ENCODE measurements around the gene IP6K2. TPM values are rescaled to one million over a fixed set of nuclear protein-coding genes. Genes with fewer than 3 reads are reported as not detected.
"Not testable (repeated sequence)": the region's sequence is repeated elsewhere in the genome, so short reads cannot be mapped to it uniquely, and the experiment has no call there.

IP6K2 gene, protein sequence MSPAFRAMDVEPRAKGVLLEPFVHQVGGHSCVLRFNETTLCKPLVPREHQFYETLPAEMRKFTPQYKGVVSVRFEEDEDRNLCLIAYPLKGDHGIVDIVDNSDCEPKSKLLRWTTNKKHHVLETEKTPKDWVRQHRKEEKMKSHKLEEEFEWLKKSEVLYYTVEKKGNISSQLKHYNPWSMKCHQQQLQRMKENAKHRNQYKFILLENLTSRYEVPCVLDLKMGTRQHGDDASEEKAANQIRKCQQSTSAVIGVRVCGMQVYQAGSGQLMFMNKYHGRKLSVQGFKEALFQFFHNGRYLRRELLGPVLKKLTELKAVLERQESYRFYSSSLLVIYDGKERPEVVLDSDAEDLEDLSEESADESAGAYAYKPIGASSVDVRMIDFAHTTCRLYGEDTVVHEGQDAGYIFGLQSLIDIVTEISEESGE
- total RNA-seq = 107 TPM
- 10 to 100 TPM; 54.0 to 58.6 (median 55.8) TPM for polyA plus RNA-seq

DNA sequence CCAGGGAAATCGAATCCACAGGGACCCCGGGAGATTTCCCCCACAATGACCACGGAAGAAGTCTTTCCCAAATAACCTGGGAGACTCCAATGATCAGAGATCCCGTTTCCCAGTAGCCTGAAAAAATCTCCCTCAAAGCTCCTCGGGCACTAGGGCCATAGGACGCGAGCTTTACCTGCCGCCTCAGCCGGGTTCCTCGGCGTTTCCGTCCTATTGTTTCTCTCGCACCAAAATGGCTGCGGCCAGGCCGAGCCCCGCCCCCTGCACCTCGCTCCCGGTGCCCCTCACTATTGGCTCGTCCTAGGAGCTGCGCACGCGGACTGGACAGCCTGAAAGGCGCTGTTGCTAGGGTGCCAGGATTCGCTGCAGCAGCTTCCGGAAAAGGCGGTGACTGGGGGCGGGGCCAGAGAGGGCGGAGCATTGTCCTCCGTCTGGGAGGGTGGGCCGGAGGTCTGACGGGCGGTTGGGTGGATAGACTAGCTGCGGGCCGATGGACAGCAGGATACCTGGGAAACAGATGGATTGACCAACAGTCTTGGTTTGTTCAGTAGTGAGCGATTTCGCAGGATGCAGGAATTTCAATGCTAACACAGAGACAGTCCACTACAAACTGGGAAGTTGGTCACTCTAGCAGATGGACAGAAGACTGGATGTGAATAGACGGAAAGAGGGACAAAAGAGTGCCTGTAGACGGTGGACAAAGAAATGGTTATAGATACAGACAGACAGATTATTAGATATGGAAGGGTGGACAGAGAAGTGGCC, at the start of gene IP6K2:
IP6K2 (minus strand) TSS at position 240 of the 765 bp plus-strand sequence. CDS start 21,930 bp downstream, outside the sequence.
- Mint-ChIP-seq H3K27ac (peak within 1 kb of the TSS; percentile 93 to 99 (median 98)), H3K27me3 (peaks cover 11% of the 10 kb centered on the region), H3K36me3 (peaks cover 5% of the 10 kb centered on the region), H3K4me3 (peak within 1 kb of the TSS; percentile 86 to 100 (median 98)), H3K9me3 (peaks cover 0 to 2% (median 0%) of the 10 kb centered on the region in 7 donors), H3K4me1 (peaks cover 10 to 47% (median 23%) of the 10 kb centered on the region in 4 donors)
- ATAC-seq (ENCODE audit: low read depth in 2 of 2) (peak; percentile 99), DNase-seq (peak; percentile 97 to 98 (median 97))
- Histone ChIP-seq H3K27ac (ENCODE audit: insufficient read depth, low read length, poor library complexity, severe bottlenecking) (peak within 1 kb of the TSS; percentile 77), H3K4me3 (ENCODE audit: low read depth, low read length) (peak within 1 kb of the TSS; percentile 96), H3K27me3 (ENCODE audit: control insufficient read depth, insufficient read depth, low read length) (no peaks in the 10 kb centered on the region), H3K4me1 (ENCODE audit: control insufficient read depth, insufficient read depth, low read length, poor library complexity, severe bottlenecking) (peaks cover 35% of the 10 kb centered on the region), H3K36me3 (ENCODE audit: control insufficient read depth, insufficient read depth, low read length) (peaks cover 4% of the 10 kb centered on the region), H3K9me3 (ENCODE audit: control insufficient read depth in 2 of 2, low read length in 2 of 2) (no peaks in the 10 kb centered on the region)

DNA sequence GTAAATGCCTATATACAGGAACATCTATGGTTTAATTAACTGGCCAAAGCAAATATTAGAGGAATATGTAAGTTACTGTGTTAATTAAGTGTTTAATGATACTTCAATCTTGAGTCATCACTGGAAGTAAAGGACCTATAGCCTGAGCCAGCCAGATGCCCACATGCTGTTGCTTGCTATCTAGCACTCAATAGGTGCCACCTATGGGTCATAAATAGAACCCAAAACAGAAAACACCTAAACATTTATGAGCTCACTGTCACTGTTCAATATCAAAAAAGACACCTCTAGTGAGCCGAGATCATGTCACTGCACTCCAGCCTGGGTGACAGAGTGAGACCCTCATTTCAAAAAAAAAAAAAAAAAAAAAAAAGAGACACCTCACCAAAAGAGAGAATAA, 48.4 kb upstream of the IP6K2 start:
- H3K27me3 ChIP-seq (ENCODE audit: control insufficient read depth, insufficient read depth, low read length) = no peaks in the 10 kb centered on the region
- no peak for ATAC-seq (ENCODE audit: low read depth in 2 of 2)
- DNase-seq = peak in 1 of 3 donors; percentile 33
- Mint-ChIP-seq H3K27ac (peak overlapping the region in 1 of 3 donors; percentile 37), H3K36me3 (peaks cover 18% of the 10 kb centered on the region), H3K27me3 (no peaks in the 10 kb centered on the region), H3K4me3 (no peak overlapping the region), H3K9me3 (peaks cover 0 to under 1% (median 0%) of the 10 kb centered on the region in 7 donors), H3K4me1 (peaks cover 0 to 4% (median under 1%) of the 10 kb centered on the region in 4 donors)
- no peak overlapping the region for H3K27ac ChIP-seq (ENCODE audit: insufficient read depth, low read length, poor library complexity, severe bottlenecking)
- peaks cover 39% of the 10 kb centered on the region for H3K36me3 ChIP-seq (ENCODE audit: control insufficient read depth, insufficient read depth, low read length)
- no peaks in the 10 kb centered on the region for H3K9me3 ChIP-seq (ENCODE audit: control insufficient read depth in 2 of 2, low read length in 2 of 2)
- H3K4me3 ChIP-seq (ENCODE audit: low read depth, low read length) = no peak overlapping the region
- H3K4me1 ChIP-seq (ENCODE audit: control insufficient read depth, insufficient read depth, low read length, poor library complexity, severe bottlenecking) = no peaks in the 10 kb centered on the region

DNA sequence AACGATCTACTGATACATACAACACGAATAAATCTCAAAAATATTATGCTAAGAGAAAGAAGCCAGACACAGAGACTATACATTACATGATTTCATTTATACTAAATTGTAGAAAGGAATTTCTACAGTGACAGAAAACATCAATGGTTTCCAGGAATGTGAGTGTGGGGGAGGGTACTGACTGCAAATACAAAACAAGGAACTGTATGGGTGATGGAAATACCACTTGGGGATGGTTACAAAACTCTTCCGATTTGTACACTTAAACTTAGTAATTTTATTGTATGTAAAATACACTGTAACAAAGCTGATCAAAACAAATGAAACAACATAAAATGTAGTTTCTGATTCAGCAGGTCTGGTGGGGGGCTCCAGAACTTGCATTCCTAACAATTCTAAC, 45.8 kb upstream of the IP6K2 start:
- Histone ChIP-seq H3K27me3 (ENCODE audit: control insufficient read depth, insufficient read depth, low read length) (no peaks in the 10 kb centered on the region), H3K9me3 (ENCODE audit: control insufficient read depth in 2 of 2, low read length in 2 of 2) (no peaks in the 10 kb centered on the region), H3K27ac (ENCODE audit: insufficient read depth, low read length, poor library complexity, severe bottlenecking) (no peak overlapping the region), H3K4me3 (ENCODE audit: low read depth, low read length) (no peak overlapping the region), H3K36me3 (ENCODE audit: control insufficient read depth, insufficient read depth, low read length) (peaks cover 37% of the 10 kb centered on the region), H3K4me1 (ENCODE audit: control insufficient read depth, insufficient read depth, low read length, poor library complexity, severe bottlenecking) (no peaks in the 10 kb centered on the region)
- H3K36me3 Mint-ChIP-seq = peaks cover 13% of the 10 kb centered on the region
- H3K4me3 Mint-ChIP-seq = no peak overlapping the region
- ATAC-seq (ENCODE audit: low read depth in 2 of 2) (no peak), DNase-seq (no peak)
- no peaks in the 10 kb centered on the region for H3K27me3 Mint-ChIP-seq
- H3K27ac Mint-ChIP-seq = peak overlapping the region in 1 of 3 donors; percentile 36
- no peaks in the 10 kb centered on the region for H3K9me3 Mint-ChIP-seq
- peaks cover 0 to 4% (median under 1%) of the 10 kb centered on the region in 4 donors for H3K4me1 Mint-ChIP-seq

DNA sequence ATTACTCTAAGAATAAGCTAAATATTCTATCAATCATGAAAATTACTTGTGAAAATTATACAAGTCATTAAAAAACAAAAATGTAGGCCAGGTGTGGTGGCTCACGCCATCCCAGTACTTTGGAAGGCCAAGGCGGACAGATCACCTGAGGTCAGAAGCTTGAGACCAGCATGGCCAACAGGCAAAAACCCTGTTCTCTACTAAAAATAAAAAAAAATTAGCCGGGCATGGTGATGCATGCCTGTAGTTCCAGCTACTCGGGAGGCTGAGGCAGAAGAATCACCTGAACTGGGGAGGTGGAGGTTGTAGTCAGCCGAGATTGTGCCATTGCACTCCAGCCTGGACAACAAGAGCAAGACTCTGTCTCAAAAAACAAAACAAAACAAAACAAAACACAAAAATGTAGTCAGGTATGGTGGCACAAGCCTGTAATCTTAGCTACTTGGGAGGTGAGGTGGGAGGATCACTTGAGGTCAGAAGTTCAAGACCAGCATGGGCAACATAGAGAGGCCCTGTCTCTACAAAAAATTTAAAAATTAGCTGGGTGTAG, 43.0 kb upstream of the IP6K2 start:
- peaks cover 39% of the 10 kb centered on the region for H3K36me3 ChIP-seq (ENCODE audit: control insufficient read depth, insufficient read depth, low read length)
- H3K27me3 Mint-ChIP-seq; H3K27ac Mint-ChIP-seq; H3K4me3 ChIP-seq (ENCODE audit: low read depth, low read length); H3K4me1 ChIP-seq (ENCODE audit: control insufficient read depth, insufficient read depth, low read length, poor library complexity, severe bottlenecking); DNase-seq; H3K4me3 Mint-ChIP-seq; H3K9me3 ChIP-seq (ENCODE audit: control insufficient read depth in 2 of 2, low read length in 2 of 2); H3K27ac ChIP-seq (ENCODE audit: insufficient read depth, low read length, poor library complexity, severe bottlenecking); H3K9me3 Mint-ChIP-seq; H3K27me3 ChIP-seq (ENCODE audit: control insufficient read depth, insufficient read depth, low read length); H3K4me1 Mint-ChIP-seq; ATAC-seq (ENCODE audit: low read depth in 2 of 2): not testable (repeated sequence)
- peaks cover 24% of the 10 kb centered on the region for H3K36me3 Mint-ChIP-seq

DNA sequence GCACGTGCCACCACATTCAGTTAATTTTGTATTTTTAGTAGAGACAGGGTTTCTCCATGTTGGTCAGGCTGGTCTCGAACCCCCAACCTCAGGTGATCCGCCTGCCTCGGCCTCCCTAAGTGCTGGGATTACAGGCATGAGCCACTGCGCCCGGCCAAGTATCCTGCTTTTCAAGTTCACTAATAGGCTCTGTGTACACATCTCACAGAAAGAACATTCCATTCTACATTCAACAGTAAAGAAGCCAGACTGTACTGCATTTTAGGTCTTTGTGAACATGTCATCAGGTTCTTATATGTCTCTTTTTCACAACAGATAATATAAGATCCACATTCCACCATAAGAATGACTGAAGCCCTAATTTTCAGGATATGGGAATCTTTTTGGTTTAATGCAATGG, 42.5 kb upstream of the IP6K2 start:
- not testable (repeated sequence) for H3K27me3 ChIP-seq (ENCODE audit: control insufficient read depth, insufficient read depth, low read length); H3K9me3 ChIP-seq (ENCODE audit: control insufficient read depth in 2 of 2, low read length in 2 of 2); H3K4me1 ChIP-seq (ENCODE audit: control insufficient read depth, insufficient read depth, low read length, poor library complexity, severe bottlenecking); H3K27ac ChIP-seq (ENCODE audit: insufficient read depth, low read length, poor library complexity, severe bottlenecking); DNase-seq; H3K9me3 Mint-ChIP-seq; ATAC-seq (ENCODE audit: low read depth in 2 of 2); H3K27me3 Mint-ChIP-seq; H3K27ac Mint-ChIP-seq; H3K4me3 ChIP-seq (ENCODE audit: low read depth, low read length); H3K4me3 Mint-ChIP-seq; H3K4me1 Mint-ChIP-seq
- H3K36me3 ChIP-seq (ENCODE audit: control insufficient read depth, insufficient read depth, low read length) = peaks cover 34% of the 10 kb centered on the region
- peaks cover 20% of the 10 kb centered on the region for H3K36me3 Mint-ChIP-seq

DNA sequence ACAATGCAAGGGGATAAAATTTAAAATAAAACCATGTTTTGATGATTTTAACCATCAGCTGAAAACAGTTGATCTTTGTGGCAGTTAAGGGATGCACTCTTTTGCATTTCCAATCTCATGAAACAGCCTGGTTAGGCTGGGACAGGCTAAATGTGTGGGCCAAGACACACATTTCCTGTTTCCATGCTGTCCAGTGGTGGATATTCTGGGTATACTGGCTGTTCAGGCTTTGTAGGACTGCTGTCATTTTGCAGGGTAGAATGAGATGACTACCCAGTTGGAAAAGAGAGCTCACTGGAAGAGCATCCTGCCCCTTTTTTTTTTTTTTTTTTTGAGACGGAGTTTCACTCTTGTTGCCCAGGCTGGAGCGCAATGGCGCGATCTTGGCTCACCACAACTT, 42.0 kb upstream of the IP6K2 start:
- ATAC-seq (ENCODE audit: low read depth in 2 of 2) (no peak), DNase-seq (no peak)
- no peaks in the 10 kb centered on the region for H3K27me3 ChIP-seq (ENCODE audit: control insufficient read depth, insufficient read depth, low read length)
- Mint-ChIP-seq H3K27me3 (no peaks in the 10 kb centered on the region), H3K4me3 (no peak overlapping the region), H3K4me1 (peaks cover 0 to 3% (median 0%) of the 10 kb centered on the region in 4 donors), H3K9me3 (no peaks in the 10 kb centered on the region), H3K36me3 (peaks cover 16% of the 10 kb centered on the region), H3K27ac (no peak overlapping the region)
- no peaks in the 10 kb centered on the region for H3K9me3 ChIP-seq (ENCODE audit: control insufficient read depth in 2 of 2, low read length in 2 of 2)
- no peak overlapping the region for H3K4me3 ChIP-seq (ENCODE audit: low read depth, low read length)
- H3K36me3 ChIP-seq (ENCODE audit: control insufficient read depth, insufficient read depth, low read length) = peaks cover 30% of the 10 kb centered on the region
- no peaks in the 10 kb centered on the region for H3K4me1 ChIP-seq (ENCODE audit: control insufficient read depth, insufficient read depth, low read length, poor library complexity, severe bottlenecking)
- no peak overlapping the region for H3K27ac ChIP-seq (ENCODE audit: insufficient read depth, low read length, poor library complexity, severe bottlenecking)

DNA sequence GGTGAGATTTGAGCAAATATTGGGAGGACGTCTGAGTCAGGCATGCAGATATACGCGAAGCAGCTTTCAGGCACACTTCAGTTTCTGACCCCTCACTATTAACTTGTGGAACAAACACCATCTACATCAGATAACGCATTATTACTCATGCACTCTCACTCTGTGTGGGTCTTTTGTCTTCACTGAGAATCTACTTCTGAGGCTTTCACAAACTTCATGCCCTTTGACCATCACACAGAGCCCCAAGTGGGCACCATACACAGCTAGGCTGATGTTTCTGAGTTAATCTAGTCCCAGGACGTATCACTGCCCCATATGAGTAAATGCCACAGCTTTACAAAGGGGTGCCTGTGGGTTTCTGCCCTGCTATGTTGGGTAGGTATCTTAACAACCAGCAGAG, 39.6 kb upstream of the IP6K2 start:
- no peaks in the 10 kb centered on the region for H3K9me3 ChIP-seq (ENCODE audit: control insufficient read depth in 2 of 2, low read length in 2 of 2)
- no peaks in the 10 kb centered on the region for H3K4me1 ChIP-seq (ENCODE audit: control insufficient read depth, insufficient read depth, low read length, poor library complexity, severe bottlenecking)
- DNase-seq = no peak
- H3K4me3 ChIP-seq (ENCODE audit: low read depth, low read length) = no peak overlapping the region
- H3K27ac ChIP-seq (ENCODE audit: insufficient read depth, low read length, poor library complexity, severe bottlenecking) = no peak overlapping the region
- Mint-ChIP-seq H3K27ac (no peak overlapping the region), H3K27me3 (no peaks in the 10 kb centered on the region), H3K4me1 (peaks cover 0 to 3% (median 0%) of the 10 kb centered on the region in 4 donors), H3K36me3 (peaks cover 20% of the 10 kb centered on the region), H3K4me3 (no peak overlapping the region), H3K9me3 (no peaks in the 10 kb centered on the region)
- ATAC-seq (ENCODE audit: low read depth in 2 of 2) = no peak
- H3K36me3 ChIP-seq (ENCODE audit: control insufficient read depth, insufficient read depth, low read length) = peaks cover 21% of the 10 kb centered on the region
- H3K27me3 ChIP-seq (ENCODE audit: control insufficient read depth, insufficient read depth, low read length) = no peaks in the 10 kb centered on the region

All from CD4-positive, CD25-positive, alpha-beta regulatory T cell (primary cell).